ENCODE measurements around the gene LMF1. TPM values are rescaled to one million over a fixed set of nuclear protein-coding genes. Genes with fewer than 3 reads are reported as not detected.

LMF1 gene
- total RNA-seq, 2 donors from 2014 or later, result 12.3 to 17.8 TPM

DNA sequence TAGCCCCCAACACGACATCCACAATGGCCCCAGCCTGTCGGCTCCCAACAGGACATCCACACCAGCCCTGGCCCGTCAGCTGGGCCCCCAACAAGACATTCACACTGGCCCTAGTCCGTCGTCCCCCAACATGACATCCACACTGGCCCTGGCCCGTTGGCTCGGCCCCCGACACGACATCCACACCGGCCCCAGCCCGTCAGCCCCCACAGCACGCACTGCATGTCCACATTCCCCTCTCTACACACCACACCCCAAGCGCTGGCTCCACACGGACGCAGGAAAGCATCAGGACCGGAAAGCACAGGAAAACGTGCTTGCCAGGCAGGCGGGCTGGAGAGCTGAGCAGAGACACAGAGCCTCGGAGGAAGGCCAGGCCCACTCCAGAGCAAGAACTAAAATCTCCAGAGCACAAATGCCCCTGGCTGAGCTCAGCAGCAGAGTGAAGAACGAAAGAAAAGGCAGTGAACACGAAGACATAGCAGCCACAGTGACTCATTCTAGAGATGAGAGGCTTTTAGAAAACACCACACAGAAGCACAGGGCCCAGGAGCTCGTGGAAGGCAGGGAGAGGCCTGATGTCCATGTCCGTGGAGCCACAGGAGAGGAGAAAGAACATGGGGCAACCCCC, 50.6 kb downstream of the LMF1 start:
- no peaks in the 10 kb centered on the region for H3K27me3 Mint-ChIP-seq
- no peak overlapping the region for H3K27ac Mint-ChIP-seq
- no peak for ATAC-seq (replicated peaks)
- H3K36me3 Mint-ChIP-seq (ENCODE audit: low read depth), result peaks cover 6% of the 10 kb centered on the region
- no peaks in the 10 kb centered on the region for H3K9me3 Mint-ChIP-seq
- H3K4me1 Mint-ChIP-seq, result no peaks in the 10 kb centered on the region
- H3K4me3 Mint-ChIP-seq, result no peak overlapping the region

DNA sequence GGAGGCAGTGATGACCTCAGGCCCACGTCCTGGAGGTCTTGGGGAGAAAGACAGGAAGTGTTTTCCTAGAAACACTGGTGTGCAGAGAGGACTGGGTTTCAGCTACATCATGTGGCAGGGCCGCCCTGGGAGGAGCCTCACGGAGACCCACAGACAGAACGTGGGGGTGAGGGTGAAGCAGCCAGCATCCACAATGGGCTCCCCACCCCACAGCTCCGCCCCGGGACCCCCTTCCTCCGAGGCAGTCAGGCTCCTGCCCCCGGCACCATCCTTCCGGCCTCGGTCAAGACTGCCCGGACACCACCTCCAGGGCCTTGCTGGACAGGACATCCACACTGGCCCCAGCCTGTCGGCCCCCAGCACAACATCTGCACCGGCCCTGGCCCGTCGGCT, 51.1 kb downstream of the LMF1 start:
- Mint-ChIP-seq H3K27me3 (no peaks in the 10 kb centered on the region), H3K27ac (no peak overlapping the region), H3K9me3 (no peaks in the 10 kb centered on the region), H3K4me1 (no peaks in the 10 kb centered on the region), H3K36me3 (ENCODE audit: low read depth) (peaks cover 6% of the 10 kb centered on the region), H3K4me3 (no peak overlapping the region)
- no peak for ATAC-seq (replicated peaks)

DNA sequence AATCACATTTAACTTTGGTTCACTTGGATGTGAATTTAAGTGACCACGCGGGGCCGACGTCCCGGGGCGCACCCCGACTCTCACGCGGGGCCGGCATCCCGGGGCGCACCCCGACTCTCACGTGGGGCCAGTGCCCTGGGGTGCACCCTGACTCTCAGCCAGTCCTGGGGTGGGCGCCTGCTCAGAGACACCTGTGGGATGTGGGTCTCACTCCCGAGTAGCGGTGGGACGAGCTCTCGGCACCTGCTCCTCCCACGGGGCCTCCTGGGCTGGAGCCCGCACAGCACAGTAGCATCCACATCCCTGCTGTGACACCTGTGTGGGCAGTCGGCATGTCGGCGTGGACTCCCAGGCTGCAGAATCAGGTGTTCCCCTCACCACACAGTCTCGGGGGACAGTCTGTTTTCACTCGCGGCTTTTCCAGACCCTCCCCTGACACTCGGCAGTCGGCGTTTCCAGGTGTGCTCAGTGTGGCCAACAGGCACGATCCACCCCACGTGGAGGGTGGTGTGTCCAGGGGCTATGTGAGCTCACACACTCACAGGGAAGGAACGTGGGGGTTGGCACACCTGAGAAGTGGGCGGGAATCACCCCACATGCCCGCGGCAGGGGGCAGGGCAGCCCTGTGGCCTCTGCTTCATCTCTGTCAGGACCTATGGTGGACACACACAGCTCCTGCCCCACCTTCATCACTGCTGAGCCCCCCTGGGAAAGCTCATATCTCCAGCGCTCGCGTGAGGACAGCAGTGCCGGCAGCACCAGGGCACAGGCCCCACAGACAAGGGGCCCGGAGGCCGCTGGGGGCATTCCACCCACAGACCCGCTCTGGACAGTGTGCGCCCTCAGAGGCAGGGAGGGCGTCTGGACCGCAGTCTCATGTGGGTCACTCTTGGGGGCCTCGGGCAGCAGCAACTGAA, 51.8 kb downstream of the LMF1 start:
- no peaks in the 10 kb centered on the region for H3K9me3 Mint-ChIP-seq
- H3K27ac Mint-ChIP-seq, result no peak overlapping the region
- H3K36me3 Mint-ChIP-seq (ENCODE audit: low read depth), result peaks cover 6% of the 10 kb centered on the region
- no peak for ATAC-seq (replicated peaks)
- no peaks in the 10 kb centered on the region for H3K4me1 Mint-ChIP-seq
- H3K27me3 Mint-ChIP-seq, result no peaks in the 10 kb centered on the region
- no peak overlapping the region for H3K4me3 Mint-ChIP-seq

DNA sequence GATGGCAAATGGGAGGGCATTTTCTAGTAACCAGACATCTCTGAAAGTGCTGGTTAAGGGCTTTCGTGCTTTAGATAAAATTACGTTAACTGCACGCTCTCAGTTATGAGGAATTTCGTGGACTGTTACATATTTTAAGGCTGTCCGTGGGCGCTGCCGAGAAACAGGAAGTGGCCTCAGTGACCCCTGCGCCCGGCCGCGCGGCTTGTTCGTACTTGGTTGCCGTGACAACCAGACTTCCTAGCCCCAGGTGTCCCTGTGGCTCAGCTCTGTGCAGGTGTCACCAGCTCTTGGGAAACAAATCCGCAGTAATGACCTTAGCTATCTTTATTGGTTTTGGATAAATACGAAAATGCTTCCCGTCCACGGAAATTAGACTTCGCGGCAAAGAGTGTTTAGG, 52.7 kb downstream of the LMF1 start:
- ATAC-seq (replicated peaks), result no peak
- peaks cover 6% of the 10 kb centered on the region for H3K36me3 Mint-ChIP-seq (ENCODE audit: low read depth)
- H3K4me1 Mint-ChIP-seq, result no peaks in the 10 kb centered on the region
- no peaks in the 10 kb centered on the region for H3K27me3 Mint-ChIP-seq
- no peaks in the 10 kb centered on the region for H3K9me3 Mint-ChIP-seq
- H3K4me3 Mint-ChIP-seq, result no peak overlapping the region
- H3K27ac Mint-ChIP-seq, result no peak overlapping the region

DNA sequence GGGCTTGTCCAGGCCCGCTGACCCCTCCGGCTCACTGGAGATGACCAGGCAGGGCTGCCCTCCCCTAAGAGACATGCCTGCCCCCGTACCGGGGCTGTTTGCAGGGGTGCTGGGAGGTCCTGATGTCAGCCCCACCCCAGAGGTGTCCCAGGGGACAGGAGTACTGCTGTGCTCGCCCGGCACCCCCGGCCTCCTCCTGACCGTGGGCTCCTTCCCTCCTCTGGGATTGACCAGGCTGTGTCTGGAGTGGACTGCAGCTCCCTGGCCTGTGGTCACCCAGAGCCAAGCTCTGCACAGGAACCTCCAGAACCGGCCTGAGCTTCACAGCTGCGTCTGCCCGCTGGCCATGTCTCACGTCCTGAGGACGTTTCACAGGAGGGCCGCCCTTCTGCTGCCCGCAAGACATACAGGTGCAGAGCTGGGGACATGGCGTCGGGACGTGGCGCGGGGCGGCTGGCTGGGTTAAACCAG, 53.2 kb downstream of the LMF1 start:
- H3K27ac Mint-ChIP-seq, result no peak overlapping the region
- H3K27me3 Mint-ChIP-seq, result no peaks in the 10 kb centered on the region
- no peaks in the 10 kb centered on the region for H3K4me1 Mint-ChIP-seq
- no peaks in the 10 kb centered on the region for H3K9me3 Mint-ChIP-seq
- no peak for ATAC-seq (replicated peaks)
- H3K4me3 Mint-ChIP-seq, result no peak overlapping the region
- peaks cover 6% of the 10 kb centered on the region for H3K36me3 Mint-ChIP-seq (ENCODE audit: low read depth)

DNA sequence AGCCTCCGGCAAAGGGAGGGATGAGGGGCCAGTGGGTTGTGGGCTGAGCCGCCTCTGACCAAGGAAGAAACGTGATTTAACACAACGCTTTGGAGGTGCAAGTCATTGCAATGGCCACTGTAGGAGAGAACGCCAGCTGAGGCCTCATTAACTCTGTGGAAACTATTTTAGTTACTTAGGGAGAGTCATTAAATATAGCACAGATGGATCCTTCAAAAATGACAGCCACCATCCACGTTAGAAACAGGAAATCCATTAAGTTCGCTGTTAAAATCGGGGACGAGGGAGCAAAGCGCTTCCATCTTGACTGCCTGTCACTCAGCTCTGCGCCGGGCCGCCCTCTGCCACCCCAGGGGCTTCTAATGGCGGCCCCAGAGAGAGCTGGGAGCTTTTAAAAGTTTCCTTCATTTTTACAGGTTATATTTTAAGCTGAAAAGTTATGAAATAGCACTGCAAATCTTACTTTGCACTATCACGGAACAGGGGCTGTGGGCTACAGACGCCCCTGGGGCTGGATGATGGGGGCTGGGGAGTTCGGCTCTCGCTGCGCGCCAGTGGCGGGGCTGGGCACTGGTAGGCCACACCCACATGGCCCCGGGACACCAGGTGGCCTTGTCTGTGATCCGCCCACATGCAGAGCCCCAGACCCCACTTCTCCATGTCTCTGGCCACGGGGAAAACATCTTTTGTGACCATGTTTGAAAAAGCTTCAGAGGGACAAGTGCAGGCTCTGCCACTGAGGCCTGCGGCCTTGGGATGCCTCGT, 54.6 kb downstream of the LMF1 start:
- H3K36me3 Mint-ChIP-seq (ENCODE audit: low read depth), result no peaks in the 10 kb centered on the region
- H3K4me3 Mint-ChIP-seq, result no peak overlapping the region
- no peaks in the 10 kb centered on the region for H3K9me3 Mint-ChIP-seq
- no peaks in the 10 kb centered on the region for H3K27me3 Mint-ChIP-seq
- H3K27ac Mint-ChIP-seq, result no peak overlapping the region
- H3K4me1 Mint-ChIP-seq, result no peaks in the 10 kb centered on the region
- ATAC-seq (replicated peaks), result no peak

DNA sequence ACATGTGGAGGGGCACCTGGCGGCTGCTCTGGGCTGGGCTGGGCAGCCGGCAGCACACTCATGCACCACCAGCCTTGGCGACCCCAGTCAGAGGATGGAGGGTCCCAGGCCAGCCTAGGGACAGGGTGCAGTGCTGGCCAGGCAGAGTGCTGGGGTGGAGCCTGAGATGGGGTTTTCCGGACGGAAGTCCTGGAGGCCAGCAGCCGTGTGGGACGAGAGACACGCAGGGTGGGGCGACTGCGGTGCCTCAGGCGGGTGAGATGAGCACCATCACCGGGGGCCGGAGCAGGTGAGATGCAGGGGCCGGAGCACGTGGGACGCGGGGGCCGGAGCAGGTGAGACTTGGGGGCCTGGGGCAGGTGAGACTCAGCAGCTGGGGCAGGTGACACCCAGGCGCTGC, 55.2 kb downstream of the LMF1 start:
- Mint-ChIP-seq H3K36me3 (ENCODE audit: low read depth) (no peaks in the 10 kb centered on the region), H3K27me3 (no peaks in the 10 kb centered on the region), H3K27ac (no peak overlapping the region), H3K4me3 (no peak overlapping the region), H3K9me3 (no peaks in the 10 kb centered on the region), H3K4me1 (no peaks in the 10 kb centered on the region)
- ATAC-seq (replicated peaks), result no peak

DNA sequence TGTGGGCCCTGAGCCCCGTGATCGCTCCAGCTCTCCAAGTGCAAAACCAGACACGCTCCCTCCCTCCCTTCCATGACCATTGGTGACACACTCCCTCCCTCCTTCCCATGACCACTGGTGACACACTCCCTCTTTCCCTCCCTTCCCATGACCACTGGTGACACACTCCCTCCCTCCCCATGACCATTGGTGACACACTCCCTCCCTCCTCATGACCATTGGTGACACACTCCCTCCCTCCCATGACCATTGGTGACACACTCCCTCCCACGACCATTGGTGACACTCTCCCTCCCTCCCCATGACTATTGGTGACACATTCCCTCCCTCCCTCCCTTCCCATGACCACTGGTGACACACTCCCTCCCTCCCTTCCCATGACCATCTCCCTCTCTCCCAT, 56.3 kb downstream of the LMF1 start:
- Mint-ChIP-seq H3K4me1 (no peaks in the 10 kb centered on the region), H3K9me3 (no peaks in the 10 kb centered on the region), H3K4me3 (no peak overlapping the region), H3K27ac (peak overlapping the region; percentile 75), H3K36me3 (ENCODE audit: low read depth) (peaks cover 6% of the 10 kb centered on the region), H3K27me3 (no peaks in the 10 kb centered on the region)
- ATAC-seq (replicated peaks), result peak; percentile 99

DNA sequence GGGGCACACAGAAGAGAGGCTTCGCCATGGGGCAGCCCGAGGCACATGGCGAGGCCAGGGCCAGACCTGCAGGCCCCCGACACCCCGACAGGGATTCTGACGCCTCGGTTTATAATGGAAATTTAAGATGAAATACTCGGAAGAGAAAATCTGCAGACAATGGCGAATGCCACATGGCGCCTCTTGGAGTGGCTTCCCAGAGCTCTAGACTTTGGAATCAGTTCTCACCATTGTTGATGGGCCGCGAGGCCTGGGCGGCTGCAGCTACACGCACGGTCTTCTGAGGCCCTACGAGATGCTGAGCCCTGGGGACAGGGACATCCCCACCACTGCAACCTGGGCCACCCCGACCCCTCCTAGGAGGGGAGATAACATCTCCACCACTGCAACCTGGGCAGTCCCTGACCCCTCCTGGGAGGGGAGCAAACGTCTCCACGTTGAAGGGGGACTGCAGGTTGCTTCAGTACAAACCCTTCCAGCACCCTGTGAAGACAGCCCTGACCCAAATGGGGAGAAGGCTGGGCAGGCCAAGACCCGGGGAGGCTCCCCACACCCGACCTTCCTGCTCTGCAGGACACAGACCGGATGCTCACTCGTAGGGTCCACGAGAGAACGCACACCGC, 56.9 kb downstream of the LMF1 start:
- Mint-ChIP-seq H3K27ac (no peak overlapping the region), H3K36me3 (ENCODE audit: low read depth) (peaks cover 10% of the 10 kb centered on the region), H3K4me3 (no peak overlapping the region), H3K4me1 (no peaks in the 10 kb centered on the region), H3K27me3 (no peaks in the 10 kb centered on the region), H3K9me3 (no peaks in the 10 kb centered on the region)
- no peak for ATAC-seq (replicated peaks)

DNA sequence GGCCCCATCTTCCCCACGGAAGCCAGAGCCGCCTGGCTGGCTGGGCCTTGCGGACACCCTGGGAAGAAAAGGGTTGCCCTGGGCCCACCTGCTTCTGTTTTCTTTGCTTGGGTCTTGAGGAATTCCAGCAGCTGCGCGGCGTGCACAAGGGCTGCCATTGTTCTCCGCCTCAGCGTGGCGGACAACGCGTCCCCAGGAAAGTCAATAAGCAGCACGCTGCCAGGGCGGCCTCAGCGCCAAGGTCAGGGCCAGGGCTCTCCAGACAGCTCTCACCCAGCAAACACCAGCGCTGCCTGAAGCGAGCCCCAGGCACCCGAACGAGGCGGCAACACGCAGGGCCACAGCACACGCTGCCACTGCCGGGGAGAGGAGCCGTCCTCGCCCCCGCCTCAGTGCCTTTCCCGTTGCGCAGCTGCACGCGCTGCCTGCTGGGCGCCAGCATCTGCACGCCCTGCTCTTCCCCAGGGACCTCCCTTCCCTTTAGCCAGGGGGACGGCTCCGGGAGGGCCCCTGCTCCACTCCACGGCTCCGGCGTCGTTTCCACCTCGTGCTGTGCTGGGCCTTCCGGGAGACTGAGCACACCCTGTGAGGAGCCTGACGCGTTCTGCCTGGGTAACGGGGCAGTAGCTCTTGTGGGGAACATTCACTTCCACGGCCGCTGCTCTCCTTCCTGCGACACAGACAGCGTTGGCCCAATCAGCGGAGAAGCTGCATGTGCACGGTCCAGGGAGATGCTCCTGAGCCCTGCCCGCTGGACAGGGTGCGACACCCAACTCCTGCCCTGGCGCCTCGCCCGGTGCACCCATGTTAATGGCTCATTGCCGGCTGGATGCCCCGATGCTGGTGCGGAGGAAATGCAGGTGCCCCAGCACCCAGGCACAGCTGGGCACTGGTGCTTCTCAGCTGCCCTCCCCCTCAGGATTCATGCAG, 57.8 kb downstream of the LMF1 start:
- no peak for ATAC-seq (replicated peaks)

DNA sequence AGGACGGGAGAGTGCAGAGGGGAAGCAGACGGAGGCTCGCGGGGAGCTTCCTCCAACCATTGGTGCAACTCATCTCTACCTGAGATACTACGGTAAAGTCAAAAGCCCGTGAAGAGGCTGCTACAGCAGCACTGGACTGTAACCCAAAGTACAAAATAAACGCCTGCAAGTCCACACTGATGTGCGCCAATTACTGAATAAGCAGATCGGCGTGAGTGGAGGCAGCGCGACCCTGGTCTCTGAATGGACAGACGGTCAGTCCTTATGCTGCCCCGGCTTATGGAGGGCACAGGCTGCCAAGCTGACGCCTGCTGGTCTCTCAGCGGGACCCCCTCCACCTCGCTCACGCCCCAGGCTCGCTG, 58.5 kb downstream of the LMF1 start:
- Mint-ChIP-seq H3K27me3 (no peaks in the 10 kb centered on the region), H3K4me1 (no peaks in the 10 kb centered on the region), H3K9me3 (no peaks in the 10 kb centered on the region), H3K4me3 (no peak overlapping the region), H3K27ac (no peak overlapping the region), H3K36me3 (ENCODE audit: low read depth) (peaks cover 17% of the 10 kb centered on the region)
- no peak for ATAC-seq (replicated peaks)

More for the DNA sequence above, 57.8 kb downstream of the LMF1 start:
- H3K36me3 Mint-ChIP-seq (ENCODE audit: low read depth), result peaks cover 12% of the 10 kb centered on the region
- no peak overlapping the region for H3K4me3 Mint-ChIP-seq
- no peaks in the 10 kb centered on the region for H3K4me1 Mint-ChIP-seq
- no peaks in the 10 kb centered on the region for H3K9me3 Mint-ChIP-seq
- H3K27ac Mint-ChIP-seq, result no peak overlapping the region
- no peaks in the 10 kb centered on the region for H3K27me3 Mint-ChIP-seq

DNA sequence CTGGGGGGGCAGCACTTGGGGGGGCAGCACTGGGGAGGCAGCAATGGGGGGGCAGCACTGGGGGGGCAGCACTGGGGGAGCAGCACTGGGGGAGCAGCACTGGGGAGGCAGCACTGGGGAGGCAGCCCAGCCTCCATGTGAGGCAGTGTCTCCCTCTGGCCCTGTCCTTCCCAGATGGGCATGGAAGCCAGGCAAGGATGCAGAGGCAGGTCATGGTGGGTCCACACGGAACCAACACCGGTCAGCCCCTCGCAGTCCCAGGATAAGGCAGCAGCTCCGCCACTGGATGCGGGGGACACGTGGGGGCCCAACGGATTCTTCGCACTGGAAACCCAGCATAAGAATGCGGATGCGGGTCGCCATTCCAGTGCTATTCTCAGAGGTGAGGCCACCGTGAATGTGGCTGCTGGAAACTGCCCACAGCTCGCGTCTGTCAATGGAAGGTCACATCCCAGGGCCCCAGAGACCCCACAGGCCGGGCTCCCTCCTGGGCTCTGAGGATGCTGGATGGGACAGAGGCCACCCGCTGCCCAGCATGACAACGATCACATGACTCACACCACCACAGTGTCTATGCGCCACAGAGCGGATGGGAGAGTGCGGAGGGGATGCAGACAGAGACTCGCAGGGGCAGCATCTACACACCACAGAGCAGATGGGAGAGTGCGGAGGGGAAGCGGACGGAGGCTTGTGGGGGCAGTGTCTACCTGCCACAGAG, 59.0 kb downstream of the LMF1 start:
- H3K4me1 Mint-ChIP-seq, result no peaks in the 10 kb centered on the region
- H3K27me3 Mint-ChIP-seq, result no peaks in the 10 kb centered on the region
- ATAC-seq (replicated peaks), result no peak

DNA sequence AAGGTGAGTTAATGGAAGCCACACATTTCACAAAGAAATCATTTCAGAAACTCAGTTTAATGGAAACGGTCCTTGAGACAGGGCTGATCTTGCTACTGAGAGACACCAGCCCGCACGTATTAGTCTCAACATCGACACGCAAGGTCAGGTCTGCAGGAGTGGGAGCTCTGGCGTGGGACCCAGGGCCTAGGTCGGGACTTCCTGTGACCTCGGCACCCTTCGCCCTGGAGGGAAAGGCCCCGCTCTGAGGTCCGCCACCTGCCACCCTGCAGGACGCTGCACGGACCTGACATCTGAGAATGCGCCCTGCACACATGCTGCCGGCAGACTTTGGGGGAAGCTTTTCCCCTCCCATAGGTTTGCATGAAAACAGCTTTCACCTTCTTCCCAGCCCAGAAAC, 59.7 kb downstream of the LMF1 start:
- no peaks in the 10 kb centered on the region for H3K9me3 Mint-ChIP-seq
- no peaks in the 10 kb centered on the region for H3K27me3 Mint-ChIP-seq
- no peak for ATAC-seq (replicated peaks)
- H3K27ac Mint-ChIP-seq, result no peak overlapping the region
- peaks cover 25% of the 10 kb centered on the region for H3K36me3 Mint-ChIP-seq (ENCODE audit: low read depth)
- no peak overlapping the region for H3K4me3 Mint-ChIP-seq
- no peaks in the 10 kb centered on the region for H3K4me1 Mint-ChIP-seq

More for the DNA sequence above, 59.0 kb downstream of the LMF1 start:
- H3K4me3 Mint-ChIP-seq, result no peak overlapping the region
- H3K27ac Mint-ChIP-seq, result no peak overlapping the region
- H3K36me3 Mint-ChIP-seq (ENCODE audit: low read depth), result peaks cover 19% of the 10 kb centered on the region
- H3K9me3 Mint-ChIP-seq, result no peaks in the 10 kb centered on the region
